ENCODE data around the gene TMEM178B.

- TF ChIP-seq POLR2AphosphoS5 (IDR thresholded peaks at IDR 0.05; ENCODE audit: low read depth) (no peak), CTCF (IDR thresholded peaks at IDR 0.05; ENCODE audit: insufficient read depth, low read length) (no peak), REST (IDR thresholded peaks at IDR 0.05; ENCODE audit: insufficient replicate concordance, low read depth) (no peak)
Observed at GRCh38 chr7:141053626-141054025, 20.2 kb upstream of the TMEM178B start.
